ENCODE results near the gene CYP4F22. TPM values are rescaled to one million over a fixed set of nuclear protein-coding genes. Genes with fewer than 3 reads are reported as not detected.

The CYP4F22 gene
- total RNA-seq, 1 experiment from 2014 or later, result not detected

- Histone ChIP-seq H3K79me2 (ENCODE audit: insufficient read depth, low read length) (no peaks in the 10 kb centered on the region), H3K18ac (ENCODE audit: insufficient read length, low read depth, low read length) (no peak overlapping the region), H3K27ac (ENCODE audit: insufficient read length, low read depth, low read length) (no peak overlapping the region), H3K9me3 (ENCODE audit: control insufficient read depth, low read depth, low read length) (peaks cover 77% of the 10 kb centered on the region), H3T11ph (ENCODE audit: low read length) (no peak overlapping the region), H3K56ac (ENCODE audit: insufficient read length, low read depth, low read length) (no peak overlapping the region), H2AFZ (ENCODE audit: low read length) (no peak overlapping the region), H2BK15ac (ENCODE audit: low read depth, low read length) (no peak overlapping the region), H2BK12ac (ENCODE audit: insufficient read length, low read depth, low read length) (no peak overlapping the region), H2BK5ac (ENCODE audit: insufficient read length, low read length) (no peak overlapping the region), H4K5ac (ENCODE audit: insufficient read length, low read depth, low read length) (no peak overlapping the region), H2BK120ac (ENCODE audit: low read depth, low read length, poor library complexity, severe bottlenecking) (no peak overlapping the region), H4K20me1 (ENCODE audit: control insufficient read depth, insufficient read depth, insufficient read length) (no peaks in the 10 kb centered on the region), H3K9ac (ENCODE audit: extremely low read depth, insufficient read length, low read length) (no peak overlapping the region), H3K23me2 (ENCODE audit: insufficient read length, low read depth, low read length, poor library complexity, severe bottlenecking) (no peaks in the 10 kb centered on the region), H2BK20ac (ENCODE audit: low read depth, low read length, poor library complexity, severe bottlenecking) (no peak overlapping the region), H4K8ac (replicated peaks; ENCODE audit: insufficient read length, low read depth, low read length) (no peak overlapping the region), H4K91ac (ENCODE audit: insufficient read length, low read depth, low read length) (no peak overlapping the region), H3K4me1 (ENCODE audit: insufficient read depth, low read length) (no peaks in the 10 kb centered on the region), H3K79me1 (ENCODE audit: insufficient read depth, low read depth, low read length, poor library complexity, severe bottlenecking) (no peaks in the 10 kb centered on the region), H2AK5ac (ENCODE audit: insufficient read length, low read length) (no peak overlapping the region), H3K14ac (ENCODE audit: insufficient read depth, low read length) (no peak overlapping the region), H3K4me2 (ENCODE audit: insufficient read depth, insufficient read length, low read length) (no peak overlapping the region), H3K23ac (ENCODE audit: insufficient read length, low read depth, low read length) (no peak overlapping the region), H3K27me3 (ENCODE audit: insufficient read depth, low read length) (no peaks in the 10 kb centered on the region), H3K4ac (ENCODE audit: low read depth, low read length) (no peak overlapping the region)
- TF ChIP-seq CTCF (conservative IDR thresholded peaks at IDR 0.05), result no peak
- Mint-ChIP-seq H3K27me3 (ENCODE audit: low read depth) (peaks cover 6% of the 10 kb centered on the region), H3K9me3 (peaks cover 64 to 93% of the 10 kb centered on the region in 2 experiments), H3K27ac (no peak overlapping the region), H3K36me3 (ENCODE audit: insufficient read depth in 1 of 3, low read depth in 3 of 3) (peaks cover 3 to 25% (median 11%) of the 10 kb centered on the region in 3 experiments; a peak in 6 of 7 replicates), H3K4me3 (no peak overlapping the region), H3K4me1 (no peaks in the 10 kb centered on the region)
- DNase-seq, result no peak
Measured at GRCh38 chr19:15539638-15540037, 31.3 kb downstream of the CYP4F22 start.
